Kidney (tissue), 14 donors: ENCODE results near the gene R3HCC1L. TPM values are rescaled to one million over a fixed set of nuclear protein-coding genes. Genes with fewer than 3 reads are reported as not detected.

ENCODE experiments used
- DNase-seq, 5 donors: peaks; one replicate each; pipeline ENCODE4 v3.0.0-alpha.2; 2013 to 2020
- FAIRE-seq: peaks from 2 replicates; lab custom pipeline; 2012; peaks lifted over from hg19 to GRCh38; lab: Jason Lieb, UNC
- H3K27ac ChIP-seq, 2 donors: one replicate each; pipeline ENCODE4 v1.7.0; 2013; ENCODE audit warnings: low read depth in 2 of 2, low read length in 2 of 2, inconsistent platforms in 1 of 2
- H3K27me3 ChIP-seq: one replicate; pipeline ENCODE4 v1.7.1; 2013; ENCODE audit warnings: low read length, inconsistent platforms; ENCODE audit not compliant: control insufficient read depth, insufficient read depth
- H3K36me3 ChIP-seq, 3 donors: one replicate each; pipeline versions ENCODE4 v1.7.0 to v1.7.1; 2013; ENCODE audit warnings: low read length in 3 of 3, control low read depth in 1 of 3, inconsistent platforms in 1 of 3; ENCODE audit not compliant: insufficient read depth in 3 of 3, control insufficient read depth in 2 of 3
- H3K4me1 ChIP-seq, 3 donors: one replicate each; pipeline versions ENCODE4 v1.7.0 to v1.7.1; 2013; ENCODE audit warnings: low read length in 3 of 3, inconsistent platforms in 1 of 3, low read depth in 1 of 3; ENCODE audit not compliant: control insufficient read depth in 2 of 3, insufficient read depth in 2 of 3
- H3K4me3 ChIP-seq, 3 donors: one replicate each; pipeline versions ENCODE4 v1.7.0 to v1.8.1; 2013; ENCODE audit warnings: low read length in 3 of 3, control low read depth in 1 of 3, inconsistent platforms in 1 of 3
- H3K9ac ChIP-seq, 3 donors: one replicate each; pipeline versions ENCODE4 v1.7.0 to v1.7.1; 2013; ENCODE audit warnings: low read length in 3 of 3, control low read depth in 1 of 3, inconsistent platforms in 1 of 3
- H3K9me3 ChIP-seq, 3 donors: one replicate each; pipeline versions ENCODE4 v1.7.0 to v1.7.1; 2013; ENCODE audit warnings: low read length in 3 of 3, control low read depth in 1 of 3, inconsistent platforms in 1 of 3; ENCODE audit not compliant: control insufficient read depth in 2 of 3, insufficient read depth in 1 of 3
- intact Hi-C: fragments of 100-400 bp; cut with DNase I; formaldehyde crosslinking; loops from one replicate; pipeline ENCODE4 v1.11.1; 2022
- polyA plus RNA-seq: library from polyadenylated mRNA; stranded (reverse); fragments of 350-450 nt; fragmentation: Illumina TruSeq; extraction: RNeasy Lipid Tissue Mini Kit (QIAGEN cat#74804); gene quantifications from one replicate; pipeline ENCODE4 v1.2.3, GENCODE V29; 2014; ENCODE audit warnings: low read depth, low replicate concordance; ENCODE audit not compliant: insufficient read depth
- total RNA-seq: library from RNA; stranded (reverse); fragmentation: NEBNext Ultra II Directional; extraction: Animal tissue kit (Norgen Biotek cat#: 25700); gene quantifications from one replicate; pipeline ENCODE4 v1.2.1, GENCODE V29; 2021
- TF ChIP-seq, protein P1 (sequence below): IDR thresholded peaks from 3 replicates; pipeline ENCODE4 v1.5.1; 2012; ENCODE audit warnings: mild to moderate bottlenecking, moderate library complexity, borderline replicate concordance; ENCODE audit not compliant: insufficient read depth; ENCODE audit errors: extremely low read depth
- donor health status: control.
- donor health status: control.
- donor health status: control.
- donor health status: control.
- donor health status: control.
- donor health status: DM: yes; HTN: yes; CAD: no.
- donor health status: Normal renal cell carcinoma (clear cell type).

Gene R3HCC1L
- total and polyA plus RNA-seq, 2 donors from 2014 or later: 9.7 to 17.0 TPM

GRCh38 chr10:98119891-98120290, 14.6 kb upstream of the R3HCC1L start:
- H3K27me3 ChIP-seq: no peaks in the 10 kb centered on the region
- TF ChIP-seq, protein P1, sequence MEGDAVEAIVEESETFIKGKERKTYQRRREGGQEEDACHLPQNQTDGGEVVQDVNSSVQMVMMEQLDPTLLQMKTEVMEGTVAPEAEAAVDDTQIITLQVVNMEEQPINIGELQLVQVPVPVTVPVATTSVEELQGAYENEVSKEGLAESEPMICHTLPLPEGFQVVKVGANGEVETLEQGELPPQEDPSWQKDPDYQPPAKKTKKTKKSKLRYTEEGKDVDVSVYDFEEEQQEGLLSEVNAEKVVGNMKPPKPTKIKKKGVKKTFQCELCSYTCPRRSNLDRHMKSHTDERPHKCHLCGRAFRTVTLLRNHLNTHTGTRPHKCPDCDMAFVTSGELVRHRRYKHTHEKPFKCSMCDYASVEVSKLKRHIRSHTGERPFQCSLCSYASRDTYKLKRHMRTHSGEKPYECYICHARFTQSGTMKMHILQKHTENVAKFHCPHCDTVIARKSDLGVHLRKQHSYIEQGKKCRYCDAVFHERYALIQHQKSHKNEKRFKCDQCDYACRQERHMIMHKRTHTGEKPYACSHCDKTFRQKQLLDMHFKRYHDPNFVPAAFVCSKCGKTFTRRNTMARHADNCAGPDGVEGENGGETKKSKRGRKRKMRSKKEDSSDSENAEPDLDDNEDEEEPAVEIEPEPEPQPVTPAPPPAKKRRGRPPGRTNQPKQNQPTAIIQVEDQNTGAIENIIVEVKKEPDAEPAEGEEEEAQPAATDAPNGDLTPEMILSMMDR: no peak
- FAIRE-seq: no peak
- peaks cover 0 to 3% (median 2%) of the 10 kb centered on the region in 3 donors for H3K9me3 ChIP-seq
- no peak overlapping the region for H3K9ac ChIP-seq
- no peaks in the 10 kb centered on the region for H3K4me1 ChIP-seq
- no peak overlapping the region for H3K4me3 ChIP-seq
- intact Hi-C loops: no loop called here
- H3K27ac ChIP-seq: no peak overlapping the region
- DNase-seq: no peak
- H3K36me3 ChIP-seq: no peaks in the 10 kb centered on the region

DNA sequence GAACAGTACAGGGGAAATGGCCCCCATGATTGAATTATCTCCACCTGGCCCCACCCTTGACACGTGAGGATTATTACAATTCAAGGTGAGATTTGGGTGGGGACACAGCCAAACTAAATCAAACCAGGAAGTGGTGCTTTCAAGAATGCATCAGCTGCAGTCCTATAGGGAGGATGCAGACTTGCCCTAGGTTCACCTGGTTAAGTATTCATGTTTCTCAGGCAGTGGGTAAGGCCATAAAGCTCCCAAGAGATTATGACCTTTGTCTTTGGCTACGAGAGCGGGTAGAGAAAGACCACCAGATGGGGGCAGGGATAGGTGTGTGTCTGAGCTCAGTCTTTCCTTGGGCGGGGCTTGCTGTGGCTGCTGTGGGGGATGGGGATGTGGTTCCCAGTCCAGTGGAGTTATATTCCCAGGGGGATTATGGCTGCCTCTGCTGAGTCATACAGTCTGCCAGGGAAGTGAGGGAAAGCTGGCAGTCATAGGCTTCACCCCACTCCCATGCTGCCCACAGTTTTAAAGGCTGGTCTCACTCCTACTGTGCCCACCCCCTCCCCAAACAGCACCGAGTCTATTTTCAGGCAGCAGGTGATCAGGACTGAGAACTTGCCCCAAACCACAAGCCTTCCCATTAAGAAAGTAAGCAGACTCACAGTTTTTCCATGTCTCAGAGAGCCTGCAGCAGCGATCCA, 8.4 kb upstream of the R3HCC1L start:
- no peaks in the 10 kb centered on the region for H3K27me3 ChIP-seq
- H3K9ac ChIP-seq: no peak overlapping the region
- no peak for FAIRE-seq
- no peaks in the 10 kb centered on the region for H3K36me3 ChIP-seq
- TF ChIP-seq, protein P1: no peak
- peaks cover 0 to 3% (median 2%) of the 10 kb centered on the region in 3 donors for H3K9me3 ChIP-seq
- intact Hi-C loops: no loop called here
- H3K4me1 ChIP-seq: no peaks in the 10 kb centered on the region
- H3K27ac ChIP-seq: no peak overlapping the region
- no peak for DNase-seq
- H3K4me3 ChIP-seq: no peak overlapping the region

GRCh38 chr10:98128802-98129201, 5.7 kb upstream of the R3HCC1L start:
- intact Hi-C loops: no loop called here
- FAIRE-seq (no peak), DNase-seq (no peak)
- Histone ChIP-seq H3K4me1 (no peaks in the 10 kb centered on the region), H3K9ac (no peak overlapping the region), H3K36me3 (no peaks in the 10 kb centered on the region), H3K27ac (no peak overlapping the region), H3K4me3 (no peak overlapping the region), H3K9me3 (no peaks in the 10 kb centered on the region), H3K27me3 (no peaks in the 10 kb centered on the region)
- TF ChIP-seq, protein P1: no peak
